Gastrocnemius medialis (tissue), 4 donors: Measurements from ENCODE around the gene POLR2H. TPM values are rescaled to one million over a fixed set of nuclear protein-coding genes. Genes with fewer than 3 reads are reported as not detected.
A peak's percentile ranks its signal among the peaks of the same experiment; 100 is the strongest.
"Not testable (repeated sequence)": the region's sequence is repeated elsewhere in the genome, so short reads cannot be mapped to it uniquely, and the experiment has no call there.

Experiments
- ATAC-seq, 2 donors: fragments of 150-250 bp; one replicate each; pipeline ENCODE4 v1.9.1; 2016
- DNase-seq, 2 donors: peaks; one replicate each; pipeline ENCODE4 v3.0.0-alpha.2; 2019
- H3K27ac ChIP-seq, 4 donors: fragments of 200-600 bp; sonication (generic); 1 replicate in 1 of 4; 2 replicates in 3 of 4; pipeline ENCODE4 v1.5.1; 2016 to 2018; ENCODE audit warnings: mild to moderate bottlenecking in 2 of 4, moderate library complexity in 1 of 4
- H3K27me3 ChIP-seq, 3 donors: fragments of 200-600 bp; sonication (generic) in 2 of 3; 1 replicate in 1 of 3; 2 replicates in 2 of 3; pipeline versions ENCODE4 v1.5.1 to v1.6.0; 2016 to 2019; ENCODE audit warnings: mild to moderate bottlenecking in 1 of 3, moderate library complexity in 1 of 3
- H3K36me3 ChIP-seq, 2 donors: fragments of 200-600 bp; sonication (generic) in 1 of 2; one replicate each; pipeline ENCODE4 v1.5.1; 2017 to 2018
- H3K4me1 ChIP-seq, 2 donors: fragments of 200-600 bp; sonication (generic) in 1 of 2; one replicate each; pipeline ENCODE4 v1.5.1; 2016 to 2017; ENCODE audit warnings: mild to moderate bottlenecking in 2 of 2
- H3K4me3 ChIP-seq, 4 donors: fragments of 200-600 bp; sonication (generic) in 3 of 4; 1 replicate in 1 of 4; 2 replicates in 3 of 4; pipeline ENCODE4 v1.5.1; 2016 to 2019; ENCODE audit warnings: mild to moderate bottlenecking in 2 of 4
- H3K9me3 ChIP-seq, 3 donors: fragments of 200-600 bp; sonication (generic) in 2 of 3; 1 replicate in 1 of 3; 2 replicates in 2 of 3; pipeline ENCODE4 v1.5.1; 2016 to 2019
- CTCF ChIP-seq, 5 experiments: fragments of 450-650 bp in 3 of 5; fragments of 200-600 bp in 2 of 5; sonication (generic) in 2 of 5; IDR thresholded peaks in 4 of 5; conservative IDR thresholded peaks in 1 of 5; 1 replicate in 4 of 5; 2 replicates in 1 of 5; pipeline ENCODE4 v1.5.1; 2016 to 2019; ENCODE audit warnings: antibody characterized with exemption in 5 of 5, mild to moderate bottlenecking in 3 of 5, moderate library complexity in 3 of 5
- POLR2A ChIP-seq, 2 donors: fragments of 450-650 bp; IDR thresholded peaks; one replicate each; pipeline ENCODE4 v1.6.1; 2017; ENCODE audit warnings: antibody characterized with exemption in 2 of 2, mild to moderate bottlenecking in 2 of 2, moderate library complexity in 2 of 2
- in situ Hi-C, 4 donors: fragments of 200-750 bp; cut with MboI; loops; one replicate each; pipeline versions ENCODE4 v1.15.0 to v1.8.0; 2017; ENCODE audit warnings: low sequenced_read_pairs in 4 of 4
- intact Hi-C: fragments of 100-400 bp; cut with DNase I; formaldehyde crosslinking; loops from one replicate; pipeline ENCODE4 v1.15.1; 2023; ENCODE audit warnings: low total_unique reads
- total RNA-seq, 4 donors: library from RNA; depleted of rRNA; stranded (reverse); fragments of >200 nt; gene quantifications; one replicate each; pipeline versions ENCODE4 v1.1.0 to v1.2.3, GENCODE V29; 2016

The POLR2H gene
- total RNA-seq, 4 donors from 2014 or later = 45.5 to 87.7 (median 53.0) TPM

DNA sequence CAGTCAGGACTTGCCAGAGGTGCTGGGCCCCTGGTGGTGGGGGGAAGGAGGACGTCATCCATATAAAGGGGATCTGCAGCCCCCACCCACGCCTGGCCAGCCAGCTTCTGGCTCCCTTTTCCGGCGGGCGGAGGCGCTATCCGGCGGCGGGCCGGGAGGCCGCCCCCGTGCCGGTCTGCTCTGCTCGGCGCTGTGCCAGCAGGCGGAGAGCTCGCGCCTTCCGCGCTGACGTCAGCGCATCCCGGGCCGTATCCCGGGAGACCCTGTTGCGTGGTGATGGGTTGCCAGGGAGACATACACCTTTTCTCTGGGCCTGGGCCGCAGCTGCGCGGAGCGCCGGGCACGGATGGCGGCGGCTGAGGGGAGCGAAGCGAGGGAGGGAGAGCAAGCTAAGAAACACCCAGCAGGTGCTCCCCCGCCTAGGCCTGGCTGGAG lies 23.0 kb upstream of the POLR2H start:
- Histone ChIP-seq H3K36me3 (peaks cover 0 to 40% of the 10 kb centered on the region in 2 donors), H3K4me3 (peak overlapping the region; percentile 20 to 36 (median 34)), H3K27me3 (no peaks in the 10 kb centered on the region), H3K9me3 (no peaks in the 10 kb centered on the region), H3K4me1 (peaks cover 35 to 43% of the 10 kb centered on the region in 2 donors), H3K27ac (peak overlapping the region; percentile 98 to 99 (median 98))
- peak in 1 of 2 donors; percentile 63 for DNase-seq
- TF ChIP-seq CTCF (IDR thresholded peaks at IDR 0.05 in 4 of 5, conservative IDR thresholded peaks at IDR 0.05 in 1 of 5) (peak in 2 of 5 experiments; percentile 30 to 43), POLR2A (IDR thresholded peaks at IDR 0.05) (peak in 1 of 2 donors; percentile 30)
- no peak for ATAC-seq
- intact Hi-C loops = loop anchor here (10.0 kb wide), 1 partner anchor 1034 kb away; no protein-coding TSS in a partner anchor
- in situ Hi-C loops = no loop called here

DNA sequence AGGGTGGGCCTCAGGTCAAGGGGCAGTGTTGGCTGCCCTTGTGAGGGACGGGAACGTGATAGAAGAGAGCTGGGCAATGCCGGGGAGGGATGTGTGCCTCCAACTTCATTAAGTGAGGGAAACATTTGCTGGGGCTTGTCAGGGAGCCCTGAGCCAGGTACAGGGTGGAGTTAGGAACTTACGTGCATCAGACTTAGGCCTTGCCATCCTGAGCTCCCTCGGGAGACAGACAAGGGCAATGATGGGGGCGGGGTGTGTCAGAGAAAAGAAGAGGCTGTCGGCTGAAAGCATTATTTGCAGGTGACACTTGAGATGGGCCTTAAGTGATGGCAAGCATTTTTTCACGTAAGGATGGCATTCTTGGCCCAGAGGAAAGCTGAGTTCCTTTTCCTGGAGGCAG lies 22.5 kb upstream of the POLR2H start:
- peaks cover 0 to 39% of the 10 kb centered on the region in 2 donors for H3K36me3 ChIP-seq
- no peak for ATAC-seq
- in situ Hi-C loops (no loop called here), intact Hi-C loops (loop anchor here (10.0 kb wide), 1 partner anchor 1034 kb away; no protein-coding TSS in a partner anchor)
- TF ChIP-seq CTCF (IDR thresholded peaks at IDR 0.05 in 4 of 5, conservative IDR thresholded peaks at IDR 0.05 in 1 of 5) (no peak), POLR2A (IDR thresholded peaks at IDR 0.05) (no peak)
- H3K4me1 ChIP-seq = peaks cover 35 to 44% of the 10 kb centered on the region in 2 donors
- no peaks in the 10 kb centered on the region for H3K9me3 ChIP-seq
- peak overlapping the region; percentile 20 to 36 (median 34) for H3K4me3 ChIP-seq
- no peak for DNase-seq
- no peaks in the 10 kb centered on the region for H3K27me3 ChIP-seq
- peak overlapping the region; percentile 98 to 99 (median 98) for H3K27ac ChIP-seq

DNA sequence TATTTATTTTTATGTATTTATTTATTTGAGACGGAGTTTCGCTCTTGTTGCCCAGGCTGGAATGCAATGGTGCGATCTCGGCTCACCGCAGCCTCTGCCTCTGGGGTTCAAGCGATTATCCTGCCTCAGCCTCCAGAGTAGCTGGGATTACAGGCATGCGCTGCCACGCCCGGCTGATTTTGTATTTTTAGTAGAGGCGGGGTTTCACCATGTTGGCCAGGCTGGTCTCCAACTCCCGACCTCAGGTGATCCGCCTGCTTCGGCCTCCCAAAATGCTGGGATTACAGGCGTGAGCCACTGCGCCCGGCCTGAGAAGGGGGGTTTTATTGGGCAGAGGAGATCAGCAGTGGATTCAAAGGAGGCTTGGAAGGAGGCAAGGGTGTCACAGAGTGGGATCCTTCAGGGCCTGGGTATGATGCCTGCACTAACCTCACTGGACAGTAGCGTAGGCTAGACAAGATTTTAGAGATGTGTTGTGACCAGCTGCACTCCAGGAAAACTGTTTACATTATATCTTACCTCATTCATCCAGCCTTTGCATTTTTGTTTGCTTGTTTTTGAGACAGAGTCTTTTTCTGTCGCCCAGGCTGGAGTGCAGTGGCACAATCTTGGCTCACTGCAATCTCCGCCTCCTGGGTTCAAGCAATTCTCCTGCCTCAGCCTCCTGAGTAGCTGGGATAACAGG lies 21.9 kb upstream of the POLR2H start:
- H3K4me1 ChIP-seq = peaks cover 35 to 44% of the 10 kb centered on the region in 2 donors
- H3K4me3 ChIP-seq, DNase-seq, ATAC-seq, in situ Hi-C loops, H3K27me3 ChIP-seq, H3K9me3 ChIP-seq: not testable (repeated sequence)
- peaks cover 0 to 37% of the 10 kb centered on the region in 2 donors for H3K36me3 ChIP-seq
- peak overlapping the region in 3 of 4 donors; percentile 98 to 99 (median 98) for H3K27ac ChIP-seq
- intact Hi-C loops = loop anchor here (10.0 kb wide), 1 partner anchor 1035 kb away; no protein-coding TSS in a partner anchor

DNA sequence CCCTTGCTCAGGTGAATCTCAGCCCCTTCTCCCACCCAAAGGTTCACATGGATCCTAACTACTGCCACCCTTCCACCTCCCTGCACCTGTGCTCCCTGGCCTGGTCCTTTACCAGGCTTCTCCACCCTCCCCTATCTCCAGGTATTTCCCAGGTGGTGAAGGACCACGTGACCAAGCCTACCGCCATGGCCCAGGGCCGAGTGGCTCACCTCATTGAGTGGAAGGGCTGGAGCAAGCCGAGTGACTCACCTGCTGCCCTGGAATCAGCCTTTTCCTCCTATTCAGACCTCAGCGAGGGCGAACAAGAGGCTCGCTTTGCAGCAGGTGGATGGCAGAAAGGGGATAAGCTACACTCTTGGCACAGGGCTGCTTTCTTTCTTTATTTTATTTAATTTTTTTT lies 19.6 kb upstream of the POLR2H start:
- intact Hi-C loops = no loop called here

More for the DNA sequence above, 19.6 kb upstream of the POLR2H start:
- ATAC-seq (no peak), DNase-seq (no peak)
- Histone ChIP-seq H3K27ac (no peak overlapping the region), H3K36me3 (peaks cover 0 to 39% of the 10 kb centered on the region in 2 donors), H3K4me3 (no peak overlapping the region), H3K27me3 (no peaks in the 10 kb centered on the region), H3K9me3 (no peaks in the 10 kb centered on the region), H3K4me1 (peaks cover 36 to 43% of the 10 kb centered on the region in 2 donors)
- TF ChIP-seq POLR2A (IDR thresholded peaks at IDR 0.05) (no peak), CTCF (IDR thresholded peaks at IDR 0.05 in 4 of 5, conservative IDR thresholded peaks at IDR 0.05 in 1 of 5) (no peak)
- in situ Hi-C loops = no loop called here
